Cardiac muscle cell (in vitro differentiated cells and primary cell): ENCODE results near the gene FAM20C. TPM values are rescaled to one million over a fixed set of nuclear protein-coding genes. Genes with fewer than 3 reads are reported as not detected.

Experiments
- DNase-seq, 2 donors: peaks; one replicate each; pipeline versions ENCODE4 v3.0.0 to v3.0.0-alpha.2; 2010 to 2017; ENCODE audit warnings: low read depth in 1 of 2, low spot score in 1 of 2
- H3K27ac ChIP-seq: fragments of 200-600 bp; sonication (generic); 2 replicates; pipeline ENCODE4 v1.5.1; 2016
- H3K27me3 ChIP-seq: fragments of 200-600 bp; sonication (generic); 2 replicates; pipeline ENCODE4 v1.6.0; 2016; ENCODE audit warnings: control low read depth
- H3K36me3 ChIP-seq: fragments of 200-600 bp; sonication (generic); 2 replicates; pipeline ENCODE4 v1.5.1; 2016; ENCODE audit warnings: control low read depth
- H3K4me1 ChIP-seq: fragments of 200-600 bp; sonication (generic); 2 replicates; pipeline ENCODE4 v1.8.1; 2017; ENCODE audit warnings: low read depth, mild to moderate bottlenecking, mixed run types
- H3K4me3 ChIP-seq: fragments of 200-600 bp; sonication (generic); 2 replicates; pipeline ENCODE4 v1.5.1; 2016; ENCODE audit warnings: mild to moderate bottlenecking
- H3K9me3 ChIP-seq: fragments of 200-600 bp; sonication (generic); 2 replicates; pipeline ENCODE4 v1.5.1; 2017; ENCODE audit warnings: low read depth, mild to moderate bottlenecking, control low read depth
- polyA plus RNA-seq: library from polyadenylated mRNA; unstranded; fragments of >200 nt; fragmentation: Nextera tagmentation; extraction: Ambion mirVana; gene quantifications from 2 replicates; pipeline ENCODE4 v1.2.1, GENCODE V29; 2016
- total RNA-seq: library from RNA; depleted of rRNA; stranded (reverse); fragments of >200 nt; gene quantifications from 2 replicates; pipeline ENCODE4 v1.2.3, GENCODE V29; 2016
- TF ChIP-seq, protein P1 (sequence below): IDR thresholded peaks from 2 replicates; pipeline ENCODE4 v1.5.1; 2012; ENCODE audit warnings: low read depth, mild to moderate bottlenecking, low read length

The FAM20C gene
- total and polyA plus RNA-seq, 2 experiments from 2014 or later = 4.9 to 15.7 TPM

DNA sequence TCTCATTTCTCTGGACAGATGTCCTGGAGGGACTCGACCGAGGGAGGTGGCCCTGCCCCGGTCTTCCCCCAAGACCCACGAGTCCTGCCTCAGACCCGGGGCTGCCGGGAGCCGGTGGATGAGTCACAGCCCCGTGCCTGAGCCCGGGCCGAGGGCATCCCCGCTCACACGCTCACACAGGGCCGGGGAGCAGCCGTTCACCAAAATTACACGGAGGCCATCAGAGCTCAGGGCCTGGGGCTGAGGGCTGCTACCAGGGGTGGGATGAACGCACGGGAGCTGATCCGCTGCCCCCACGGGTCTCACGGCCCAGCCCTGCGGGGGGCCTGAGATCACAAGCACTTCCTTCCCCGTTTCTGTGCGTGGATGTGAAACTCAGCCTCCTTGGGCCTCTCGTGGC is 17.5 kb downstream of the FAM20C start:
- H3K27ac ChIP-seq = no peak overlapping the region
- DNase-seq = no peak
- H3K36me3 ChIP-seq = no peaks in the 10 kb centered on the region
- H3K27me3 ChIP-seq = no peaks in the 10 kb centered on the region
- H3K4me1 ChIP-seq = no peaks in the 10 kb centered on the region
- TF ChIP-seq, protein P1, sequence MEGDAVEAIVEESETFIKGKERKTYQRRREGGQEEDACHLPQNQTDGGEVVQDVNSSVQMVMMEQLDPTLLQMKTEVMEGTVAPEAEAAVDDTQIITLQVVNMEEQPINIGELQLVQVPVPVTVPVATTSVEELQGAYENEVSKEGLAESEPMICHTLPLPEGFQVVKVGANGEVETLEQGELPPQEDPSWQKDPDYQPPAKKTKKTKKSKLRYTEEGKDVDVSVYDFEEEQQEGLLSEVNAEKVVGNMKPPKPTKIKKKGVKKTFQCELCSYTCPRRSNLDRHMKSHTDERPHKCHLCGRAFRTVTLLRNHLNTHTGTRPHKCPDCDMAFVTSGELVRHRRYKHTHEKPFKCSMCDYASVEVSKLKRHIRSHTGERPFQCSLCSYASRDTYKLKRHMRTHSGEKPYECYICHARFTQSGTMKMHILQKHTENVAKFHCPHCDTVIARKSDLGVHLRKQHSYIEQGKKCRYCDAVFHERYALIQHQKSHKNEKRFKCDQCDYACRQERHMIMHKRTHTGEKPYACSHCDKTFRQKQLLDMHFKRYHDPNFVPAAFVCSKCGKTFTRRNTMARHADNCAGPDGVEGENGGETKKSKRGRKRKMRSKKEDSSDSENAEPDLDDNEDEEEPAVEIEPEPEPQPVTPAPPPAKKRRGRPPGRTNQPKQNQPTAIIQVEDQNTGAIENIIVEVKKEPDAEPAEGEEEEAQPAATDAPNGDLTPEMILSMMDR = no peak
- H3K4me3 ChIP-seq = no peak overlapping the region
- no peaks in the 10 kb centered on the region for H3K9me3 ChIP-seq

DNA sequence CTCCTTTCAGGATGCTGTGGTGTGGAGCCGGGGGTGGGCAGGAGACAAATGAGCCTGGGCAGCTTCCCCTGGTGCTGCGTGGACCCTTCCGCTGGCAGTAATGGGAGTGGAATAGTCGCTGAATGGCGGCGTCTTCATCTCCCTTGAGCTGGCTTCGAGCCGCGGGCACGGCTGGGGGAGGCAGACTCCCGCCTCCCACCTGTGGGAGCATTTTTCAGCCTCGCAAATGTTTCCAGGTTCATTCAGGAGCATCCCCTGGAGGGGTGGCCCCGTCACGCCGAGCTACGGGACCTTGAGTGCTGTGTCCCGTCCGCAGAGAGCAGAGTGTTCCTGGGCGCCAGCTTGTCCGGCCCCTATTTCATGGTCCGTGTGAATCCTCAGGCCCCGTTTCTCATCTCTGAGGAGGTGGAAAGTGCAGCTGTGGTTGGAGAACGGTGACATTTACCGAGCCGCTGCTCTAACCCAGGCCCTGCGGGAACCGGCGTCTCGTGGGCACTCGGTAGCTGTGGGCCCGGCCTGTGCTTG is 18.1 kb downstream of the FAM20C start:
- no peak for DNase-seq
- H3K4me3 ChIP-seq = no peak overlapping the region

DNA sequence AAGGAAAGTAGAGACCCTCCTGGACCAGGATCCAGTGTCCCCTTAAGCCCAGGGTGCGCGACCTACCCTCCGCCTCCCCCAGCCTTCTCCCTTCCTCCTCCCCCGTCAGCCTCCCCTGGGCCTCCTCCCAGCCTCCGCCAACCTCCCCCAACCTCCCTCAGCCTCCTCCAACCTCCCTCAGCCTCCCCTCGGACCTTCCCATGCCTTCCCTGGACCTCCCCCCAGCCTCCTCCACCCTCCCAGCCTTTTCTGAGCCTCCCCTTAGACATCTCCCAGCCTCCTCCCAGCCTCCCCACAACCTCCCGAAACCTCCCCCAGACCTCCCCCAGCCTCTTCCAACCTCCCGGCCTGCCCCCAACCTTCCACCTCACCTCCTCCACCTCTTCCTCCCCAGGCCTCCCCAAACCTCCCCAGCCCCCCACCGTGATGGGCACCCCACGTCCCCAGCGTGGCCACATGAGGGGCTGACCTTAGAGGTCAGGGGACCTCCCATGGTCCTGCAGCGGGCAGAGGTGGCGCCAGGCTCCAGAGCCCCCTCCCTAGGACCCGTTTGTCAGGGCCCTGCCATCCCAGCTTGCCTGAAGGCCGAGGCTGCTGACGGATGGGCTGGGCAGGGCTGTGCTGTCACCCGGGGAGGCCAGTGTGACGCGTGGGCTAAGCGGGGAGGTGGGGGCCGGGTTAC is 18.8 kb downstream of the FAM20C start:
- H3K9me3 ChIP-seq = no peaks in the 10 kb centered on the region
- H3K36me3 ChIP-seq = no peaks in the 10 kb centered on the region
- no peaks in the 10 kb centered on the region for H3K4me1 ChIP-seq
- no peaks in the 10 kb centered on the region for H3K27me3 ChIP-seq
- TF ChIP-seq, protein P1 = no peak
- no peak overlapping the region for H3K27ac ChIP-seq
- no peak overlapping the region for H3K4me3 ChIP-seq
- no peak for DNase-seq

More for the DNA sequence above, 18.1 kb downstream of the FAM20C start:
- TF ChIP-seq, protein P1 = no peak
- no peaks in the 10 kb centered on the region for H3K27me3 ChIP-seq
- no peaks in the 10 kb centered on the region for H3K9me3 ChIP-seq
- H3K27ac ChIP-seq = no peak overlapping the region
- no peaks in the 10 kb centered on the region for H3K4me1 ChIP-seq
- no peaks in the 10 kb centered on the region for H3K36me3 ChIP-seq

DNA sequence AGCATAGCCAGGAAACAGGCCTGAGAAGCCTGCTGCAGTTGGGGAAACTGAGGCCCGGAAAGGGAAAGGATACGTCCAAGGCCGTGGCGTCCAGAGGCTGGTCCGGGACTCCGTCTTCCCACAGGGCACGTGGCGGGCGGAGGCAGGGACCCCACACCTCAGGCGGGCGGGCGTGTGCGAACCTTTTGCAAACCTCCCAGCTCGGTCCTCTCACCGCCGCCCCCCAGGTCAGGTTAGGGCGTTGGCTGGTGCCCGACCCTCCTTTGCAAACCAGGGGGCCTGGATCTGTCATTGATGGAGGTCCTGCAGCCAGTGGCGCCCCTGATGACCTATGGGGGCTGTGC is 19.3 kb downstream of the FAM20C start:
- Histone ChIP-seq H3K36me3 (no peaks in the 10 kb centered on the region), H3K4me1 (no peaks in the 10 kb centered on the region), H3K27ac (no peak overlapping the region), H3K27me3 (no peaks in the 10 kb centered on the region), H3K9me3 (no peaks in the 10 kb centered on the region), H3K4me3 (no peak overlapping the region)
- no peak for DNase-seq
- TF ChIP-seq, protein P1 = no peak

DNA sequence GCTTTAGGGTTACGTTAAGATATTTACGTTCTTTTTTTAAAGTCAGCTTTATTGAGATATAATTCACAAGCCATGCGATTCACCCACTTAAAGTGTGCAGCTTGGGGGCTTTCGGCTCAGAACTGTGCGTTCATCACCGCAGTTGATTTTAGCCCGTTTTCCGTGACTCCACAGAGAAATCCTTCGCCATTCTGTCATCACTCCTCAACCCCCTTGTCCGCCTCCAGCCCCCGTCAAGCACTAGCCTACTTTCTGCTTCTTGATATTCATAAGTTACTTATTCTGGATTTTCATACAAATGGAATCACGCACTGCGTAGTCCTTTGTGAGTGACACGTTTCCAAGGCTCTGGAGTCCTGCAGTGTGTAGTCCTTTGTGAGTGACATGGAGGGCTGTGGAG is 20.4 kb downstream of the FAM20C start:
- H3K27me3 ChIP-seq = no peaks in the 10 kb centered on the region
- H3K9me3 ChIP-seq = no peaks in the 10 kb centered on the region
- H3K4me3 ChIP-seq = no peak overlapping the region
- no peak for DNase-seq
- no peak overlapping the region for H3K27ac ChIP-seq
- TF ChIP-seq, protein P1 = no peak
- H3K36me3 ChIP-seq = no peaks in the 10 kb centered on the region
- no peaks in the 10 kb centered on the region for H3K4me1 ChIP-seq
